ENCODE results near the gene RBBP4.
"Not testable (repeated sequence)": the region's sequence is repeated elsewhere in the genome, so short reads cannot be mapped to it uniquely, and the experiment has no call there.

Gene RBBP4

GRCh38 chr1:32696041-32696440 lies 45.0 kb downstream of the RBBP4 start:
- DNase-seq: no peak

GRCh38 chr1:32696996-32697395 lies 46.0 kb downstream of the RBBP4 start:
- not testable (repeated sequence) for DNase-seq

- DNase-seq: no peak
These were observed 50.5 kb downstream of the RBBP4 start for GRCh38 chr1:32701421-32701911.

GRCh38 chr1:32701951-32702598 lies 51.1 kb downstream of the RBBP4 start:
- DNase-seq: no peak

- no peak for DNase-seq
These were observed 51.8 kb downstream of the RBBP4 start, which contains the start of gene SYNC for GRCh38 chr1:32702599-32703478. Gene SYNC, minus strand, starts transcription at chr1:32702770. Its CDS starts 110 bp downstream, at chr1:32702660.

- no peak for DNase-seq
These were observed 52.7 kb downstream of the RBBP4 start for GRCh38 chr1:32703479-32704291.

GRCh38 chr1:32705516-32705915 lies 54.5 kb downstream of the RBBP4 start:
- DNase-seq: no peak

GRCh38 chr1:32706491-32706890 lies 55.5 kb downstream of the RBBP4 start:
- no peak for DNase-seq

- no peak for DNase-seq
These were observed 58.1 kb downstream of the RBBP4 start for GRCh38 chr1:32709075-32709474.

GRCh38 chr1:32709476-32709875 lies 58.5 kb downstream of the RBBP4 start:
- no peak for DNase-seq

- not testable (repeated sequence) for DNase-seq
These were observed 60.2 kb downstream of the RBBP4 start for GRCh38 chr1:32711221-32711620.

- DNase-seq: no peak
These were observed 62.1 kb downstream of the RBBP4 start for GRCh38 chr1:32713081-32713480.

GRCh38 chr1:32714277-32714676 lies 63.3 kb downstream of the RBBP4 start:
- DNase-seq: no peak

- no peak for DNase-seq
These were observed 64.9 kb downstream of the RBBP4 start for GRCh38 chr1:32715901-32716311.

- DNase-seq: peak; percentile 18 to 23
These were observed 65.5 kb downstream of the RBBP4 start for GRCh38 chr1:32716312-32717148.

- DNase-seq: no peak
These were observed 66.5 kb downstream of the RBBP4 start for GRCh38 chr1:32717503-32717902.

GRCh38 chr1:32718036-32718435 lies 67.0 kb downstream of the RBBP4 start:
- DNase-seq: no peak

- DNase-seq: no peak
These were observed 67.5 kb downstream of the RBBP4 start for GRCh38 chr1:32718527-32718926.

GRCh38 chr1:32719681-32720275 lies 68.8 kb downstream of the RBBP4 start:
- DNase-seq: no peak

GRCh38 chr1:32724678-32725614 lies 73.9 kb downstream of the RBBP4 start:
- peak; percentile 13 to 20 for DNase-seq

- DNase-seq: no peak
These were observed 74.6 kb downstream of the RBBP4 start for GRCh38 chr1:32725615-32725982.
